A549 (cell line): ENCODE measurements around the gene PRKAG2. TPM values are rescaled to one million over a fixed set of nuclear protein-coding genes. Genes with fewer than 3 reads are reported as not detected.

Experiments used
- ATAC-seq, 2 experiments: fragments of 200-7000 bp in 1 of 2; fragments of >200 bp in 1 of 2; cut with Nextera tagmentation in 1 of 2; cut with Tn5 transposase in 1 of 2; 3 replicates each; pipeline versions ENCODE4 v1.8.0 to v1.9.1; 2018 to 2020; ENCODE audit warnings: mild to moderate bottlenecking in 1 of 2, moderate library complexity in 1 of 2
- CTCF ChIA-PET: fragments of 300-600 bp; sonication (Branson Sonifier 250); formaldehyde crosslinking; extraction: SDS; loops from one replicate; lab custom pipeline; 2021; ENCODE audit warnings: antibody characterized with exemption, inconsistent platforms; lab: Yijun Ruan, JAX
- POLR2A ChIA-PET: fragments of 350-600 bp; formaldehyde crosslinking; extraction: SDS; loops from one replicate; lab custom pipeline; 2021; ENCODE audit warnings: antibody characterized with exemption, inconsistent platforms; lab: Yijun Ruan, JAX
- DNase-seq, 2 experiments: peaks; one replicate each; pipeline versions ENCODE4 v3.0.0 to v3.0.0-alpha.2; 2011 to 2016; ENCODE audit warnings: low read depth in 1 of 2, low spot score in 1 of 2
- FAIRE-seq: peaks from 2 replicates; lab custom pipeline; 2011; peaks lifted over from hg19 to GRCh38; lab: Jason Lieb, UNC
- H3K27ac ChIP-seq, 2 experiments: fragments of >200 bp; sonication (Bioruptor Twin); formaldehyde crosslinking; 3 replicates each; pipeline ENCODE4 v1.5.1; 2016 to 2017
- H3K4me1 ChIP-seq: fragments of >200 bp; sonication (Bioruptor Twin); formaldehyde crosslinking; 3 replicates; pipeline ENCODE4 v1.6.1; 2016
- H3K4me2 ChIP-seq: fragments of >200 bp; sonication (Bioruptor Twin); formaldehyde crosslinking; 3 replicates; pipeline ENCODE4 v1.6.1; 2016
- H3K4me3 ChIP-seq: fragments of >200 bp; sonication (Bioruptor Twin); formaldehyde crosslinking; 3 replicates; pipeline ENCODE4 v1.5.1; 2016
- H3K9me3 ChIP-seq: fragments of >200 bp; sonication (Bioruptor Twin); formaldehyde crosslinking; 3 replicates; pipeline ENCODE4 v1.6.1; 2016
- BHLHE40 ChIP-seq: IDR thresholded peaks from 2 replicates; pipeline ENCODE4 v1.6.1; 2012; ENCODE audit warnings: low read depth, low read length, inconsistent platforms
- CBX8 ChIP-seq: fragments of 200-600 bp; sonication (generic); IDR thresholded peaks from 2 replicates; pipeline ENCODE4 v1.6.1; 2016
- CEBPB ChIP-seq, 2 experiments: fragments of >200 bp in 1 of 2; sonication (Bioruptor Twin) in 1 of 2; formaldehyde crosslinking in 1 of 2; IDR thresholded peaks; 2 replicates each; pipeline ENCODE4 v1.6.1; 2012 to 2016
- EP300 ChIP-seq, 2 experiments: fragments of >200 bp; sonication (Bioruptor Twin); formaldehyde crosslinking; IDR thresholded peaks; 2 replicates in 1 of 2; 3 replicates in 1 of 2; pipeline ENCODE4 v1.6.1; 2016 to 2017
- ESRRA ChIP-seq: fragments of 150-350 bp; IDR thresholded peaks from 2 replicates; pipeline ENCODE4 v1.6.1; 2014; ENCODE audit warnings: mild to moderate bottlenecking, low read length, borderline replicate concordance
- FOSB ChIP-seq: fragments of 250-450 bp; sonication (Bioruptor Pico); IDR thresholded peaks from 2 replicates; pipeline ENCODE4 v1.5.0; 2020; ENCODE audit warnings: mild to moderate bottlenecking, moderate library complexity
- FOXS1 ChIP-seq: fragments of 250-450 bp; sonication (Bioruptor Pico); IDR thresholded peaks from 2 replicates; pipeline ENCODE4 v1.5.0; 2020; ENCODE audit warnings: mild to moderate bottlenecking, moderate library complexity
- GATA3 ChIP-seq: IDR thresholded peaks from 2 replicates; pipeline ENCODE4 v1.6.1; 2012; ENCODE audit warnings: borderline replicate concordance
- HDAC2 ChIP-seq: fragments of 200-600 bp; sonication (generic); IDR thresholded peaks from 2 replicates; pipeline ENCODE4 v1.6.1; 2016
- HOXA7 ChIP-seq: fragments of 250-450 bp; sonication (Bioruptor Pico); IDR thresholded peaks from 2 replicates; pipeline ENCODE4 v1.5.0; 2020; ENCODE audit warnings: mild to moderate bottlenecking, moderate library complexity
- JUNB ChIP-seq: fragments of >200 bp; sonication (Bioruptor Twin); formaldehyde crosslinking; IDR thresholded peaks from 2 replicates; pipeline ENCODE4 v1.6.1; 2016
- KDM5A ChIP-seq: fragments of 200-600 bp; sonication (generic); IDR thresholded peaks from 2 replicates; pipeline ENCODE4 v1.6.1; 2016; ENCODE audit warnings: antibody characterized with exemption, mild to moderate bottlenecking
- MAX ChIP-seq: IDR thresholded peaks from 2 replicates; pipeline ENCODE4 v1.6.1; 2012
- NPAS2 ChIP-seq: fragments of 250-450 bp; sonication (Bioruptor Pico); IDR thresholded peaks from 2 replicates; pipeline ENCODE4 v1.8.0; 2022; ENCODE audit warnings: mild to moderate bottlenecking, moderate library complexity, borderline replicate concordance
- NR3C1 ChIP-seq: fragments of >200 bp; sonication (Bioruptor Twin); formaldehyde crosslinking; IDR thresholded peaks from 3 replicates; pipeline ENCODE4 v1.6.1; 2017
- PBX3 ChIP-seq: IDR thresholded peaks from 2 replicates; pipeline ENCODE4 v1.6.1; 2012
- PHF8 ChIP-seq: fragments of 200-600 bp; sonication (generic); IDR thresholded peaks from 2 replicates; pipeline ENCODE4 v1.6.1; 2016; ENCODE audit warnings: low read depth, mild to moderate bottlenecking, antibody characterized with exemption, moderate library complexity, borderline replicate concordance
- POLR2AphosphoS2 ChIP-seq: conservative IDR thresholded peaks from 2 replicates; pipeline ENCODE4 v1.6.1; 2012; ENCODE audit warnings: low read length, improper control_type of control experiment, inconsistent platforms
- RFX5 ChIP-seq: fragments of 450-650 bp; IDR thresholded peaks from 2 replicates; pipeline ENCODE4 v1.7.1; 2014; ENCODE audit warnings: antibody characterized with exemption, mild to moderate bottlenecking, moderate library complexity
- SMC3 ChIP-seq: fragments of >200 bp; sonication (Bioruptor Twin); formaldehyde crosslinking; IDR thresholded peaks from 3 replicates; pipeline ENCODE4 v1.6.1; 2018; ENCODE audit warnings: inconsistent platforms
- SREBF2 ChIP-seq: fragments of 450-650 bp; IDR thresholded peaks from 2 replicates; pipeline ENCODE4 v1.6.1; 2014; ENCODE audit warnings: mild to moderate bottlenecking, moderate library complexity
- TP53 ChIP-seq: fragments of 250-450 bp; sonication (Bioruptor Pico); IDR thresholded peaks from 2 replicates; pipeline ENCODE4 v1.5.0; 2021; ENCODE audit warnings: mild to moderate bottlenecking, moderate library complexity
- ZFP36 ChIP-seq: fragments of 450-650 bp; IDR thresholded peaks from 2 replicates; pipeline ENCODE4 v1.6.1; 2014; ENCODE audit warnings: borderline replicate concordance; ENCODE audit not compliant: partially characterized antibody
- WGBS: methylation state at CpG from one replicate; pipeline ENCODE4 v1.1.6; 2017; ENCODE audit errors: missing lambda C conversion rate; 5-methylcytosine and 5-hydroxymethylcytosine counted together
- polyA plus RNA-seq, 4 experiments: library from polyadenylated mRNA; depleted of rRNA in 3 of 4; stranded (reverse); fragments of >200 nt; fragmentation: RNase III in 1 of 4; extraction: RNeasy Plus Mini Kit Qiagen cat#74134 plus additional on column Dnase treatment in 1 of 4; gene quantifications; 2 replicates in 3 of 4; 3 replicates in 1 of 4; pipeline ENCODE4 v1.2.3, GENCODE V29; 2011 to 2017
- TF ChIP-seq, protein P1 (sequence below): fragments of 150-350 bp; IDR thresholded peaks from 2 replicates; pipeline ENCODE4 v1.6.1; 2014; ENCODE audit warnings: low read depth, mild to moderate bottlenecking, low read length
- TF ChIP-seq, protein P2 (sequence below): fragments of 250-450 bp; sonication (Bioruptor Pico); IDR thresholded peaks from 2 replicates; pipeline ENCODE4 v1.5.0; 2020; ENCODE audit warnings: low read depth, mild to moderate bottlenecking, moderate library complexity

Gene PRKAG2
- polyA plus RNA-seq, 2 of the 4 experiments (the other 2 are of a cell fraction) = 26.5 to 31.7 TPM

- CTCF ChIA-PET = interaction anchor here (1.0 to 9.3 kb wide), 8 partner anchors 8 to 447 kb away, joined by 3 to 173 read pairs (median 11); no protein-coding TSS in a partner anchor
- POLR2A ChIA-PET = no interaction called here
These were observed 115.0 kb downstream of the PRKAG2 start for GRCh38 chr7:151761957-151762356.

DNA sequence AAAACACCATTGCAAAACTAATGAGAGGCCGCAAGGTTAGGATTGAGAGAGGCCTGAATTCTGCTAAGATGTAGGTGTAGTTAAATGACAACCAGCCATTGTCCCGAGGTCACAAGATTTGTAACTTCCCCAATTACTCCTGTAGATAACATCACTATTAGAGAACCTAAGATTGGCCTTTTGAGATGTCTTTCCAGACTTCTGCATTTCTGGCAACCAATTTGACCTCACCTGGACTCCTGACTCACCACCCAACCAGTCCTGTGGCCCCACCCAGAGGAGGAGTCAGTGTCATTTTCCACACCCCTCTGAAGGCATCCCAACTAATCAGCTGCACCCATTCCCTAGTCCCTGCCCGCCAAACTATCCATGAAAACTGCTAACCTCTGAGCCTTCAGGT lies 115.7 kb downstream of the PRKAG2 start:
- WGBS = 69% methylated on average over 3 of the region's 3 CpGs
- Histone ChIP-seq H3K9me3 (no peaks in the 10 kb centered on the region), H3K4me3 (no peak overlapping the region), H3K4me2 (no peak overlapping the region), H3K27ac (no peak overlapping the region), H3K4me1 (peaks cover 19% of the 10 kb centered on the region; the same call in 2 of the 3 replicates)
- DNase-seq = no peak
- CTCF ChIA-PET = interaction anchor here (1.5 to 9.3 kb wide), 11 partner anchors 16 to 446 kb away, joined by 5 to 173 read pairs (median 25); no protein-coding TSS in a partner anchor
- POLR2A ChIA-PET = no interaction called here
- no peak for ATAC-seq
- no peak for FAIRE-seq
- TF ChIP-seq FOSB (no peak), NR3C1 (no peak), ESRRA (no peak), GATA3 (no peak), HDAC2 (no peak), PBX3 (no peak), ZFP36 (no peak), POLR2AphosphoS2 (no peak), PHF8 (no peak), NPAS2 (CRISPR knock-in tag) (no peak), KDM5A (no peak), SREBF2 (no peak), HOXA7 (CRISPR knock-in tag) (no peak), CBX8 (no peak)
- TF ChIP-seq, protein P1, sequence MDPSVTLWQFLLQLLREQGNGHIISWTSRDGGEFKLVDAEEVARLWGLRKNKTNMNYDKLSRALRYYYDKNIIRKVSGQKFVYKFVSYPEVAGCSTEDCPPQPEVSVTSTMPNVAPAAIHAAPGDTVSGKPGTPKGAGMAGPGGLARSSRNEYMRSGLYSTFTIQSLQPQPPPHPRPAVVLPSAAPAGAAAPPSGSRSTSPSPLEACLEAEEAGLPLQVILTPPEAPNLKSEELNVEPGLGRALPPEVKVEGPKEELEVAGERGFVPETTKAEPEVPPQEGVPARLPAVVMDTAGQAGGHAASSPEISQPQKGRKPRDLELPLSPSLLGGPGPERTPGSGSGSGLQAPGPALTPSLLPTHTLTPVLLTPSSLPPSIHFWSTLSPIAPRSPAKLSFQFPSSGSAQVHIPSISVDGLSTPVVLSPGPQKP = no peak

More at GRCh38 chr7:151761957-151762356, 115.0 kb downstream of the PRKAG2 start:
- DNase-seq (no peak), ATAC-seq (no peak)
- H3K9me3 ChIP-seq = no peaks in the 10 kb centered on the region
- H3K27ac ChIP-seq = no peak overlapping the region
- TF ChIP-seq SMC3 = no peak
- TF ChIP-seq EP300 (IDR thresholded peaks at IDR 0.05) = no peak
- no peak for TF ChIP-seq FOXS1 (CRISPR knock-in tag)
- no peak for TF ChIP-seq TP53
- no peak for TF ChIP-seq HOXA7 (CRISPR knock-in tag)
- no peak for TF ChIP-seq MAX
- no peak for TF ChIP-seq RFX5
- TF ChIP-seq CEBPB (IDR thresholded peaks at IDR 0.05) = no peak
- no peak for TF ChIP-seq BHLHE40
- TF ChIP-seq JUNB = no peak
- TF ChIP-seq, protein P2, sequence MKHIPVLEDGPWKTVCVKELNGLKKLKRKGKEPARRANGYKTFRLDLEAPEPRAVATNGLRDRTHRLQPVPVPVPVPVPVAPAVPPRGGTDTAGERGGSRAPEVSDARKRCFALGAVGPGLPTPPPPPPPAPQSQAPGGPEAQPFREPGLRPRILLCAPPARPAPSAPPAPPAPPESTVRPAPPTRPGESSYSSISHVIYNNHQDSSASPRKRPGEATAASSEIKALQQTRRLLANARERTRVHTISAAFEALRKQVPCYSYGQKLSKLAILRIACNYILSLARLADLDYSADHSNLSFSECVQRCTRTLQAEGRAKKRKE (CRISPR knock-in tag) = no peak
- TF ChIP-seq, all 56 proteins: peak for 0
- FAIRE-seq = no peak
- 79% methylated on average over 9 of the region's 9 CpGs for WGBS
- H3K4me2 ChIP-seq = no peak overlapping the region
- H3K4me1 ChIP-seq = peaks cover 18% of the 10 kb centered on the region; the same call in 2 of the 3 replicates
- H3K4me3 ChIP-seq = no peak overlapping the region
